GM21423 (cell line): ENCODE results near the gene GID8.

Source experiments
- ATAC-seq: cut with Tn5 transposase; IDR thresholded peaks from one replicate; pipeline ENCODE4 v1.9.1; 2021; ENCODE audit warnings: mild to moderate bottlenecking, moderate library complexity; ENCODE audit not compliant: unreplicated experiment

Gene GID8

GRCh38 chr20:62902926-62903615 lies 34.9 kb upstream of the GID8 start:
- no peak for ATAC-seq

- no peak for ATAC-seq
Observed at GRCh38 chr20:62905536-62906117, 32.3 kb upstream of the GID8 start.

GRCh38 chr20:62906209-62906608 lies 31.7 kb upstream of the GID8 start:
- no peak for ATAC-seq

- no peak for ATAC-seq
Observed at GRCh38 chr20:62906647-62907375, 31.1 kb upstream of the GID8 start.

- no peak for ATAC-seq
Observed at GRCh38 chr20:62907384-62908317, 30.3 kb upstream of the GID8 start.

- no peak for ATAC-seq
Observed at GRCh38 chr20:62908971-62909791, 28.8 kb upstream of the GID8 start.

GRCh38 chr20:62910217-62910766 lies 27.7 kb upstream of the GID8 start:
- ATAC-seq: no peak

GRCh38 chr20:62910777-62911497 lies 27.0 kb upstream of the GID8 start:
- ATAC-seq: no peak

GRCh38 chr20:62911701-62912280 lies 26.2 kb upstream of the GID8 start:
- no peak for ATAC-seq

- no peak for ATAC-seq
Observed at GRCh38 chr20:62913043-62913630, 24.8 kb upstream of the GID8 start.

- no peak for ATAC-seq
Observed at GRCh38 chr20:62914436-62914835, 23.5 kb upstream of the GID8 start.

- no peak for ATAC-seq
Observed at GRCh38 chr20:62914970-62915457, 22.9 kb upstream of the GID8 start.

GRCh38 chr20:62916703-62917476 lies 21.1 kb upstream of the GID8 start:
- ATAC-seq: no peak

GRCh38 chr20:62917720-62918119 lies 20.2 kb upstream of the GID8 start:
- no peak for ATAC-seq

- ATAC-seq: no peak
Observed at GRCh38 chr20:62918147-62918546, 19.8 kb upstream of the GID8 start.

GRCh38 chr20:62918831-62919230 lies 19.1 kb upstream of the GID8 start:
- ATAC-seq: no peak

GRCh38 chr20:62920039-62920645 lies 17.8 kb upstream of the GID8 start:
- ATAC-seq: no peak
